Measurements from ENCODE around the gene FRMD4A.

DNA sequence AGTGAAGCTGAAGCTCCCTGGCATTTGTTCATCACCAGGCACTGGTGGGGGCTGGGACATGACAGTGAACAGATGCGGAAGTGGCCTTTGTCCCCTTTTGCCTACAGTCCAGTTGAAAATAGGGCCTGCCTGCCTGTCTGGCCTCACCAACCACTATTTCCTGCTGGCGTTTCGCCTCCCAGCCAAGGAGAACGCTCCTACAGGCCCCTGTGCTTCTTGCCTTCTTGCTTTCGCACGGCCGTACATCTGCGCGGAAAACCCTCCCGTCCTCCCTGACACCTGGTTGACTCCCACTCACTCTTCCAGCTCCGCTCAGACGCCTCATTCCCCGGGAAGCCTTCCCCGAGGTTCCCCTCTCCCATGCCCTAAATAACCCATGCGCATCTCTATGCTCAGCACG, 426.7 kb downstream of the FRMD4A start:
- TF ChIP-seq, protein P1, sequence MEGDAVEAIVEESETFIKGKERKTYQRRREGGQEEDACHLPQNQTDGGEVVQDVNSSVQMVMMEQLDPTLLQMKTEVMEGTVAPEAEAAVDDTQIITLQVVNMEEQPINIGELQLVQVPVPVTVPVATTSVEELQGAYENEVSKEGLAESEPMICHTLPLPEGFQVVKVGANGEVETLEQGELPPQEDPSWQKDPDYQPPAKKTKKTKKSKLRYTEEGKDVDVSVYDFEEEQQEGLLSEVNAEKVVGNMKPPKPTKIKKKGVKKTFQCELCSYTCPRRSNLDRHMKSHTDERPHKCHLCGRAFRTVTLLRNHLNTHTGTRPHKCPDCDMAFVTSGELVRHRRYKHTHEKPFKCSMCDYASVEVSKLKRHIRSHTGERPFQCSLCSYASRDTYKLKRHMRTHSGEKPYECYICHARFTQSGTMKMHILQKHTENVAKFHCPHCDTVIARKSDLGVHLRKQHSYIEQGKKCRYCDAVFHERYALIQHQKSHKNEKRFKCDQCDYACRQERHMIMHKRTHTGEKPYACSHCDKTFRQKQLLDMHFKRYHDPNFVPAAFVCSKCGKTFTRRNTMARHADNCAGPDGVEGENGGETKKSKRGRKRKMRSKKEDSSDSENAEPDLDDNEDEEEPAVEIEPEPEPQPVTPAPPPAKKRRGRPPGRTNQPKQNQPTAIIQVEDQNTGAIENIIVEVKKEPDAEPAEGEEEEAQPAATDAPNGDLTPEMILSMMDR (IDR thresholded peaks at IDR 0.05; ENCODE audit: poor library complexity): no peak
- TF ChIP-seq EZH2phosphoT487 (IDR thresholded peaks at IDR 0.05; ENCODE audit: low read depth, severe bottlenecking, unreplicated experiment): no peak

All from hepatocyte (in vitro differentiated cells).